PC-3 (cell line): ENCODE data around the gene NOL9.

Experiments used
- EZH2phosphoT487 ChIP-seq: fragments of 300-600 bp; sonication (generic); IDR thresholded peaks from 2 replicates; pipeline ENCODE4 v1.6.1; 2018; ENCODE audit warnings: mild to moderate bottlenecking, antibody characterized with exemption, low read length, borderline replicate concordance
- TF ChIP-seq, protein P1 (sequence below): fragments of 300-600 bp; sonication (generic); conservative IDR thresholded peaks from 2 replicates; pipeline ENCODE4 v1.5.1; 2017; ENCODE audit warnings: antibody characterized with exemption, low read depth, mild to moderate bottlenecking, low read length

DNA sequence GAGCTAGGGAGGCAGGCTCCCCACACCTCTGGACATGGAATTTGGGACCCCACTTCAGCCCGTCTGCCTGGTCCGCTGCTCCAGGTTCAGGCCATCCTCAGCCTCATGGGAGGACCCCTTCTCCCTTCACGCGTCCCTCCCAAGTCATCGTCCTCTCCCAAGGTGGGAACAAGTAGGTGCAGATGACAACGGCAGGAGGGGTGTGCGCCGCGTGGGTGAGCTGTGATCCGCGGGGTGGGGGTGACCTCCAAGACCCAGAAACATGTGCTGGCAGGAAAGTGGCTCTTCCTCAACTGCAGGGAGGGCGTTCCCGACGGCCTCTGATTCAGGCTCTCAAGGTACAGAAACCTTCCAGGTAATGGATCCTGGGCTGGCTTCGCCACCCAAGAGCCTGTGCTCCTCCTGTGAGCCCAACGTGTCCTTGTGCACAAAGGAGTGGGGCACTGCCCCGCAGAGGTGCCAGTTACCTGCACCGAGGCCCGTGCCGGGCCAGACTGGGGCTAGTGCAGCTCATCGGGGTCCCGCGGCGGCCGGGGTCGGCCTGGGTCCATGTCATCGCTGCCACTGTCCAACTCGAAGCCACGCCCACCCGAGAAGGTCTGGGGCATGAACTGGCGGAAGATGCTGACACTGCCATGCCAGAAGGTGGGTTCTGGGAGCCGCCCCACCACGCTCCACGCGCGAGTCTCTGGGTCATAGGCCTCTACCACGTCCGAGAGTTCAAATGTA lies 38.7 kb upstream of the NOL9 start:
- TF ChIP-seq, protein P1, sequence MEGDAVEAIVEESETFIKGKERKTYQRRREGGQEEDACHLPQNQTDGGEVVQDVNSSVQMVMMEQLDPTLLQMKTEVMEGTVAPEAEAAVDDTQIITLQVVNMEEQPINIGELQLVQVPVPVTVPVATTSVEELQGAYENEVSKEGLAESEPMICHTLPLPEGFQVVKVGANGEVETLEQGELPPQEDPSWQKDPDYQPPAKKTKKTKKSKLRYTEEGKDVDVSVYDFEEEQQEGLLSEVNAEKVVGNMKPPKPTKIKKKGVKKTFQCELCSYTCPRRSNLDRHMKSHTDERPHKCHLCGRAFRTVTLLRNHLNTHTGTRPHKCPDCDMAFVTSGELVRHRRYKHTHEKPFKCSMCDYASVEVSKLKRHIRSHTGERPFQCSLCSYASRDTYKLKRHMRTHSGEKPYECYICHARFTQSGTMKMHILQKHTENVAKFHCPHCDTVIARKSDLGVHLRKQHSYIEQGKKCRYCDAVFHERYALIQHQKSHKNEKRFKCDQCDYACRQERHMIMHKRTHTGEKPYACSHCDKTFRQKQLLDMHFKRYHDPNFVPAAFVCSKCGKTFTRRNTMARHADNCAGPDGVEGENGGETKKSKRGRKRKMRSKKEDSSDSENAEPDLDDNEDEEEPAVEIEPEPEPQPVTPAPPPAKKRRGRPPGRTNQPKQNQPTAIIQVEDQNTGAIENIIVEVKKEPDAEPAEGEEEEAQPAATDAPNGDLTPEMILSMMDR = no peak
- no peak for TF ChIP-seq EZH2phosphoT487
